Vagina (tissue), 2 donors: ENCODE measurements around the gene GEN1. TPM values are rescaled to one million over a fixed set of nuclear protein-coding genes. Genes with fewer than 3 reads are reported as not detected.

Experiments used
- DNase-seq, 2 donors: peaks; one replicate each; pipeline ENCODE4 v3.0.0-alpha.2; 2017; ENCODE audit errors: extremely low spot score in 2 of 2
- H3K27ac ChIP-seq: fragments of 200-600 bp; sonication (generic); one replicate; pipeline ENCODE4 v1.5.1; 2019
- H3K27me3 ChIP-seq: fragments of 200-600 bp; sonication (generic); one replicate; pipeline ENCODE4 v1.5.1; 2019
- H3K36me3 ChIP-seq, 2 donors: fragments of 200-600 bp; sonication (generic); one replicate each; pipeline ENCODE4 v1.5.1; 2017 to 2019
- H3K4me1 ChIP-seq: fragments of 200-600 bp; sonication (generic); one replicate; pipeline ENCODE4 v1.5.1; 2019
- H3K4me3 ChIP-seq, 2 donors: fragments of 200-600 bp; sonication (generic); 1 replicate in 1 of 2; 2 replicates in 1 of 2; pipeline ENCODE4 v1.5.1; 2016 to 2019
- H3K9me3 ChIP-seq: fragments of 200-600 bp; sonication (generic); one replicate; pipeline ENCODE4 v1.5.1; 2019
- CTCF ChIP-seq, 3 experiments: fragments of 450-650 bp in 2 of 3; fragments of 200-600 bp in 1 of 3; sonication (generic) in 1 of 3; IDR thresholded peaks; one replicate each; pipeline ENCODE4 v1.5.1; 2017 to 2019; ENCODE audit warnings: antibody characterized with exemption in 3 of 3, mild to moderate bottlenecking in 2 of 3, moderate library complexity in 2 of 3
- POLR2A ChIP-seq, 2 donors: fragments of 450-650 bp; IDR thresholded peaks; one replicate each; pipeline ENCODE4 v1.6.1; 2017; ENCODE audit warnings: antibody characterized with exemption in 2 of 2, mild to moderate bottlenecking in 2 of 2, moderate library complexity in 2 of 2
- POLR2AphosphoS5 ChIP-seq, 2 donors: sonication (generic); formaldehyde crosslinking; IDR thresholded peaks; one replicate each; pipeline ENCODE4 v1.9.0; 2017; ENCODE audit warnings: antibody characterized with exemption in 2 of 2, mild to moderate bottlenecking in 2 of 2, low read depth in 1 of 2; ENCODE audit not compliant: insufficient read depth in 1 of 2
- intact Hi-C: fragments of 100-400 bp; cut with DNase I; formaldehyde crosslinking; loops from one replicate; pipeline ENCODE4 v1.15.1; 2023
- total RNA-seq: library from RNA; depleted of rRNA; stranded (reverse); fragments of >200 nt; gene quantifications from one replicate; pipeline ENCODE4 v1.2.3, GENCODE V29; 2016

Gene GEN1
- total RNA-seq, 1 donor from 2014 or later: 9.6 TPM

GRCh38 chr2:17830053-17831034, 76.4 kb downstream of the GEN1 start:
- no peaks in the 10 kb centered on the region for H3K27me3 ChIP-seq
- H3K4me3 ChIP-seq: peak overlapping the region in 1 of 2 donors; percentile 17
- H3K27ac ChIP-seq: no peak overlapping the region
- H3K9me3 ChIP-seq: no peaks in the 10 kb centered on the region
- intact Hi-C loops: no loop called here
- H3K4me1 ChIP-seq: peaks cover 9% of the 10 kb centered on the region
- no peak for DNase-seq
- no peaks in the 10 kb centered on the region for H3K36me3 ChIP-seq
- peak in 2 of 3 experiments; percentile 56 to 60 for TF ChIP-seq CTCF (IDR thresholded peaks at IDR 0.05)
- no peak for TF ChIP-seq POLR2AphosphoS5 (IDR thresholded peaks at IDR 0.05; ENCODE audit: insufficient read depth in 1 of 2, low read depth in 1 of 2)

DNA sequence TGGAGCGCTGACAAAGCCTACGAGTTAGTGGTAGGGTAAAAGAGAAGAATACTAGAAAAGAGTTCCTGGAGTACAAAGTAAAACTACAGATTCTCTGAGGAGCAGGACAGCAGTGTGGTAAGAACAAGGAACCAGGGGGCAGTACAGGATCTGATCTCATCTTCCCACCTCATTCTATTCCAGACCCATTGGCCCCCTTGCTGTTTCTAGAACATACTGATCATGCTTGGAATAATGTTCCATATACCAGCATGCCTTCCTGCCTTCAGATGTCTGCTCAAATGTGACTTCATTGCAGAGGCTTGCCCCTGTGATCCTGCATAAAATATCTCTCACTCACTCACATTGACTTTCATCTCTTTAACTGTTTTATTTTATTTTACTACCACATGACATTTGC, 81.6 kb downstream of the GEN1 start:
- no peak overlapping the region for H3K4me3 ChIP-seq
- H3K27ac ChIP-seq: no peak overlapping the region
- DNase-seq: no peak
- intact Hi-C loops: no loop called here
- H3K27me3 ChIP-seq: no peaks in the 10 kb centered on the region
- H3K36me3 ChIP-seq: no peaks in the 10 kb centered on the region
- H3K4me1 ChIP-seq: peaks cover 4% of the 10 kb centered on the region
- TF ChIP-seq POLR2AphosphoS5 (IDR thresholded peaks at IDR 0.05; ENCODE audit: insufficient read depth in 1 of 2, low read depth in 1 of 2) (no peak), POLR2A (IDR thresholded peaks at IDR 0.05) (no peak), CTCF (IDR thresholded peaks at IDR 0.05) (no peak)
- H3K9me3 ChIP-seq: no peaks in the 10 kb centered on the region

Other genes starting within 250 kb of the GEN1 start
- gene RAD51AP2, start 235.7 kb upstream of the GEN1 start, total RNA-seq: 0.25 TPM
- 19.2 TPM for gene VSNL1, start 213.4 kb upstream of the GEN1 start, total RNA-seq
- gene SMC6, start 328 bp upstream of the GEN1 start, total RNA-seq: 33.6 TPM
- gene MSGN1, start 62.3 kb downstream of the GEN1 start, total RNA-seq: not detected
- gene KCNS3, start 124.5 kb downstream of the GEN1 start, total RNA-seq: 20.1 TPM